SK-N-SH treated with all-trans-retinoic acid at 6 μM for 48 hours (cell line): ENCODE measurements around the gene TRIP4.

Source experiments
- ATAC-seq: fragments of 200-7000 bp; cut with Tn5 transposase; 3 replicates; pipeline ENCODE4 v1.9.1; 2020; ENCODE audit warnings: mild to moderate bottlenecking, moderate library complexity
- BACH2 ChIP-seq: fragments of 250-450 bp; sonication (Bioruptor Pico); IDR thresholded peaks from 2 replicates; pipeline ENCODE4 v1.9.0; 2021; ENCODE audit warnings: mild to moderate bottlenecking, borderline replicate concordance
- CSDC2 ChIP-seq: fragments of 250-450 bp; sonication (Bioruptor Pico); IDR thresholded peaks from 2 replicates; pipeline ENCODE4 v1.5.0; 2020; ENCODE audit warnings: mild to moderate bottlenecking, moderate library complexity
- ESRRG ChIP-seq: fragments of 250-450 bp; sonication (Bioruptor Pico); IDR thresholded peaks from 2 replicates; pipeline ENCODE4 v1.6.1; 2021; ENCODE audit warnings: mild to moderate bottlenecking
- GLIS3 ChIP-seq: fragments of 250-450 bp; sonication (Bioruptor Pico); IDR thresholded peaks from 2 replicates; pipeline ENCODE4 v1.5.0; 2020; ENCODE audit warnings: mild to moderate bottlenecking, moderate library complexity
- ISL1 ChIP-seq: fragments of 250-450 bp; sonication (Bioruptor Pico); IDR thresholded peaks from 2 replicates; pipeline ENCODE4 v2.1.2; 2022; ENCODE audit warnings: mild to moderate bottlenecking, moderate library complexity
- OSR1 ChIP-seq: fragments of 250-450 bp; sonication (Bioruptor Pico); IDR thresholded peaks from 2 replicates; pipeline ENCODE4 v1.8.0; 2022; ENCODE audit warnings: moderate library complexity, mild to moderate bottlenecking, inconsistent platforms
- PPARA ChIP-seq: fragments of 250-450 bp; sonication (Bioruptor Pico); IDR thresholded peaks from 2 replicates; pipeline ENCODE4 v1.5.0; 2020; ENCODE audit warnings: mild to moderate bottlenecking, borderline replicate concordance
- RARB ChIP-seq: fragments of 250-450 bp; sonication (Bioruptor Pico); IDR thresholded peaks from 2 replicates; pipeline ENCODE4 v1.8.0; 2021; ENCODE audit warnings: mild to moderate bottlenecking, moderate library complexity
- SNAI2 ChIP-seq: fragments of 250-450 bp; sonication (Bioruptor Pico); IDR thresholded peaks from 2 replicates; pipeline ENCODE4 v1.5.0; 2020; ENCODE audit warnings: mild to moderate bottlenecking, moderate library complexity
- TCF4 ChIP-seq: fragments of 250-450 bp; sonication (Bioruptor Pico); IDR thresholded peaks from 2 replicates; pipeline ENCODE4 v1.8.0; 2021; ENCODE audit warnings: mild to moderate bottlenecking, moderate library complexity, borderline replicate concordance
- TOX ChIP-seq: fragments of 250-450 bp; sonication (Bioruptor Pico); IDR thresholded peaks from 2 replicates; pipeline ENCODE4 v1.8.0; 2021; ENCODE audit warnings: mild to moderate bottlenecking, moderate library complexity, borderline replicate concordance
- ZC3H10 ChIP-seq: fragments of 250-450 bp; sonication (Bioruptor Pico); IDR thresholded peaks from 2 replicates; pipeline ENCODE4 v1.5.1; 2021; ENCODE audit warnings: mild to moderate bottlenecking, moderate library complexity
- ZFP3 ChIP-seq: fragments of 250-450 bp; sonication (Bioruptor Pico); IDR thresholded peaks from 2 replicates; pipeline ENCODE4 v1.5.0; 2020; ENCODE audit warnings: mild to moderate bottlenecking, moderate library complexity
- ZFP30 ChIP-seq: fragments of 450-650 bp; formaldehyde crosslinking; IDR thresholded peaks from 2 replicates; pipeline ENCODE4 v1.5.0; 2022; ENCODE audit warnings: mild to moderate bottlenecking, moderate library complexity
- ZNF565 ChIP-seq: fragments of 450-650 bp; formaldehyde crosslinking; conservative IDR thresholded peaks from 2 replicates; pipeline ENCODE4 v1.5.0; 2020; ENCODE audit warnings: low read depth, mild to moderate bottlenecking, moderate library complexity
- ZNF70 ChIP-seq: fragments of 450-650 bp; formaldehyde crosslinking; IDR thresholded peaks from 2 replicates; pipeline ENCODE4 v1.5.0; 2020; ENCODE audit warnings: mild to moderate bottlenecking, moderate library complexity
- ZNF8 ChIP-seq: fragments of 450-650 bp; formaldehyde crosslinking; IDR thresholded peaks from 2 replicates; pipeline ENCODE4 v1.5.0; 2020; ENCODE audit warnings: mild to moderate bottlenecking, moderate library complexity
- TF ChIP-seq, protein P1 (sequence below): fragments of 250-450 bp; sonication (Bioruptor Pico); IDR thresholded peaks from 2 replicates; pipeline ENCODE4 v1.8.0; 2021; ENCODE audit warnings: low read depth, mild to moderate bottlenecking, moderate library complexity, borderline replicate concordance
- TF ChIP-seq, protein P2 (sequence below): fragments of 250-450 bp; sonication (Bioruptor Pico); IDR thresholded peaks from 2 replicates; pipeline ENCODE4 v1.5.0; 2020; ENCODE audit warnings: mild to moderate bottlenecking, moderate library complexity
- TF ChIP-seq, protein P3 (sequence below): fragments of 250-450 bp; sonication (Bioruptor Pico); IDR thresholded peaks from 2 replicates; pipeline ENCODE4 v1.5.1; 2021; ENCODE audit warnings: mild to moderate bottlenecking, moderate library complexity
- TF ChIP-seq, protein P4 (sequence below): fragments of 250-450 bp; sonication (Bioruptor Pico); IDR thresholded peaks from 2 replicates; pipeline ENCODE4 v1.8.0; 2020; ENCODE audit warnings: mild to moderate bottlenecking, moderate library complexity, borderline replicate concordance

TRIP4 gene

DNA sequence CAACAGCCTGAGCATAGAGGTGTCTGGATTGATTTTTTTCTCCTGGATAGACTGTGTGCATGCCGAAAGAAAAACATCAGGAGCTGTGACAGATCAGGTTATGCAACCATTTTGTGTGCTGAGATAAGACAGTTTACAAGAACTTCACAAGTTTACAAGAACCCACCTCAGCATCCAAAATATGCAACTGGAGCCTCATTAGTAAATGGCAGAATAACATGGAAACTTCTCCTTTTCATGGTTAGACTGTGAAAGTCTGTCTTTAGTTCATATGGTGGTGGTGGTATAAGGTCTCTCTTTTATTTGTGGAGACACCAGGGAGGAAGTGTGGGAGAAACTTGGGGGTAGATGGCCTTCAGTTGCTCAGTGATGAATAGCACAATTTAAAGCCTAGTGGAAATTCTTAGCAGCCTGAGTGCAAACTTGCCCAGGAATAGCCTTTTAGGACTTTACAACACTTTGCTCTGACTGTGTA, 69.0 kb downstream of the TRIP4 start:
- TF ChIP-seq PPARA (CRISPR knock-in tag) = no peak
- TF ChIP-seq, protein P1, sequence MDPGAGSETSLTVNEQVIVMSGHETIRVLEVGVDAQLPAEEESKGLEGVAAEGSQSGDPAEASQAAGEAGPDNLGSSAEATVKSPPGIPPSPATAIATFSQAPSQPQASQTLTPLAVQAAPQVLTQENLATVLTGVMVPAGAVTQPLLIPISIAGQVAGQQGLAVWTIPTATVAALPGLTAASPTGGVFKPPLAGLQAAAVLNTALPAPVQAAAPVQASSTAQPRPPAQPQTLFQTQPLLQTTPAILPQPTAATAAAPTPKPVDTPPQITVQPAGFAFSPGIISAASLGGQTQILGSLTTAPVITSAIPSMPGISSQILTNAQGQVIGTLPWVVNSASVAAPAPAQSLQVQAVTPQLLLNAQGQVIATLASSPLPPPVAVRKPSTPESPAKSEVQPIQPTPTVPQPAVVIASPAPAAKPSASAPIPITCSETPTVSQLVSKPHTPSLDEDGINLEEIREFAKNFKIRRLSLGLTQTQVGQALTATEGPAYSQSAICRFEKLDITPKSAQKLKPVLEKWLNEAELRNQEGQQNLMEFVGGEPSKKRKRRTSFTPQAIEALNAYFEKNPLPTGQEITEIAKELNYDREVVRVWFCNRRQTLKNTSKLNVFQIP = no peak
- no peak for TF ChIP-seq ISL1 (CRISPR knock-in tag)
- no peak for TF ChIP-seq BACH2 (CRISPR knock-in tag)
- TF ChIP-seq ZFP3 = no peak
- TF ChIP-seq ZNF70 = no peak
- TF ChIP-seq, all 23 proteins: peak for 0
- ATAC-seq = no peak

DNA sequence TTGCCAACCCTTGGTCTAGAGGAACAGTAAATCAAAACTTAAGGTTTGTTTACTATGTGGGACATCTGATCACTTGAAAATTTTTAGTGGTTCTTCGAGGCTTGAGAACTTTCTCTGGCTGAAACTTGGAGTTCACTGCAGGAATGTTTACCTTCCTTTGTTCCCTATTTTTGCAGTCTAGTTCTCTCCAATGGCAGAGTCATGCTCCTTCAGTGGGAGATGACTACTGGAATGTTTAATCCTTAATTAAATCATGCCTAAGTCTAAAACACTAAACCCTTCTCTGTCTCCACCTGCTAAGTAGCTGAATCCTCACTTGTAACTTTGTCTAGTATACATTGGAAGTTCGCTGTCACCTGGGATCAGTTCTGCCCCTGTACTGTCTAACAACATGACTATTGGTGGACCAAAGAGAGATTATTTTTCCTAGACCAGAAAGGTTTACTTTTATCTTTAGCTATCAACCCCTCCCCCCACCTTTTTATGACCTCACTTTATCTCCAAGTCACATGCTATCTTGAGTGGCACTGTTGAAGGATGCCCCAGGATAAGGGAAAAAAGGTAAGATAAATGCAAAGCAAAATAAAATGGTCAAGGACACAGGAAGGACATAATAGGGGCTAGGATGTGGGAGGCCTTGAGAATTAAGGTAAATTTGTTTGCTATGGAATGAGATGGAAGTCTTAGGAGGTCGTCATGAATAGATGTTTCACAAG, 71.6 kb downstream of the TRIP4 start:
- TF ChIP-seq ZNF8 (CRISPR knock-in tag) = no peak
- no peak for TF ChIP-seq ZNF70
- no peak for TF ChIP-seq OSR1 (CRISPR knock-in tag)
- TF ChIP-seq ZC3H10 (CRISPR knock-in tag) = no peak
- TF ChIP-seq, protein P2, sequence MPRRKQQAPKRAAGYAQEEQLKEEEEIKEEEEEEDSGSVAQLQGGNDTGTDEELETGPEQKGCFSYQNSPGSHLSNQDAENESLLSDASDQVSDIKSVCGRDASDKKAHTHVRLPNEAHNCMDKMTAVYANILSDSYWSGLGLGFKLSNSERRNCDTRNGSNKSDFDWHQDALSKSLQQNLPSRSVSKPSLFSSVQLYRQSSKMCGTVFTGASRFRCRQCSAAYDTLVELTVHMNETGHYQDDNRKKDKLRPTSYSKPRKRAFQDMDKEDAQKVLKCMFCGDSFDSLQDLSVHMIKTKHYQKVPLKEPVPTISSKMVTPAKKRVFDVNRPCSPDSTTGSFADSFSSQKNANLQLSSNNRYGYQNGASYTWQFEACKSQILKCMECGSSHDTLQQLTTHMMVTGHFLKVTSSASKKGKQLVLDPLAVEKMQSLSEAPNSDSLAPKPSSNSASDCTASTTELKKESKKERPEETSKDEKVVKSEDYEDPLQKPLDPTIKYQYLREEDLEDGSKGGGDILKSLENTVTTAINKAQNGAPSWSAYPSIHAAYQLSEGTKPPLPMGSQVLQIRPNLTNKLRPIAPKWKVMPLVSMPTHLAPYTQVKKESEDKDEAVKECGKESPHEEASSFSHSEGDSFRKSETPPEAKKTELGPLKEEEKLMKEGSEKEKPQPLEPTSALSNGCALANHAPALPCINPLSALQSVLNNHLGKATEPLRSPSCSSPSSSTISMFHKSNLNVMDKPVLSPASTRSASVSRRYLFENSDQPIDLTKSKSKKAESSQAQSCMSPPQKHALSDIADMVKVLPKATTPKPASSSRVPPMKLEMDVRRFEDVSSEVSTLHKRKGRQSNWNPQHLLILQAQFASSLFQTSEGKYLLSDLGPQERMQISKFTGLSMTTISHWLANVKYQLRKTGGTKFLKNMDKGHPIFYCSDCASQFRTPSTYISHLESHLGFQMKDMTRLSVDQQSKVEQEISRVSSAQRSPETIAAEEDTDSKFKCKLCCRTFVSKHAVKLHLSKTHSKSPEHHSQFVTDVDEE (CRISPR knock-in tag) = no peak
- TF ChIP-seq, protein P1 = no peak
- TF ChIP-seq RARB (CRISPR knock-in tag) = no peak
- no peak for TF ChIP-seq ZFP3
- TF ChIP-seq, protein P3, sequence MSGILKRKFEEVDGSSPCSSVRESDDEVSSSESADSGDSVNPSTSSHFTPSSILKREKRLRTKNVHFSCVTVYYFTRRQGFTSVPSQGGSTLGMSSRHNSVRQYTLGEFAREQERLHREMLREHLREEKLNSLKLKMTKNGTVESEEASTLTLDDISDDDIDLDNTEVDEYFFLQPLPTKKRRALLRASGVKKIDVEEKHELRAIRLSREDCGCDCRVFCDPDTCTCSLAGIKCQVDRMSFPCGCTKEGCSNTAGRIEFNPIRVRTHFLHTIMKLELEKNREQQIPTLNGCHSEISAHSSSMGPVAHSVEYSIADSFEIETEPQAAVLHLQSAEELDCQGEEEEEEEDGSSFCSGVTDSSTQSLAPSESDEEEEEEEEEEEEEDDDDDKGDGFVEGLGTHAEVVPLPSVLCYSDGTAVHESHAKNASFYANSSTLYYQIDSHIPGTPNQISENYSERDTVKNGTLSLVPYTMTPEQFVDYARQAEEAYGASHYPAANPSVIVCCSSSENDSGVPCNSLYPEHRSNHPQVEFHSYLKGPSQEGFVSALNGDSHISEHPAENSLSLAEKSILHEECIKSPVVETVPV (CRISPR knock-in tag) = no peak
- no peak for TF ChIP-seq GLIS3 (CRISPR knock-in tag)
- TF ChIP-seq CSDC2 (CRISPR knock-in tag) = no peak
- no peak for TF ChIP-seq BACH2 (CRISPR knock-in tag)
- no peak for TF ChIP-seq ZNF565 (CRISPR knock-in tag)
- no peak for TF ChIP-seq ESRRG
- TF ChIP-seq TOX (CRISPR knock-in tag) = no peak
- TF ChIP-seq ZFP30 (CRISPR knock-in tag) = no peak
- TF ChIP-seq SNAI2 (CRISPR knock-in tag) = no peak
- no peak for TF ChIP-seq TCF4 (CRISPR knock-in tag)
- TF ChIP-seq, protein P4, sequence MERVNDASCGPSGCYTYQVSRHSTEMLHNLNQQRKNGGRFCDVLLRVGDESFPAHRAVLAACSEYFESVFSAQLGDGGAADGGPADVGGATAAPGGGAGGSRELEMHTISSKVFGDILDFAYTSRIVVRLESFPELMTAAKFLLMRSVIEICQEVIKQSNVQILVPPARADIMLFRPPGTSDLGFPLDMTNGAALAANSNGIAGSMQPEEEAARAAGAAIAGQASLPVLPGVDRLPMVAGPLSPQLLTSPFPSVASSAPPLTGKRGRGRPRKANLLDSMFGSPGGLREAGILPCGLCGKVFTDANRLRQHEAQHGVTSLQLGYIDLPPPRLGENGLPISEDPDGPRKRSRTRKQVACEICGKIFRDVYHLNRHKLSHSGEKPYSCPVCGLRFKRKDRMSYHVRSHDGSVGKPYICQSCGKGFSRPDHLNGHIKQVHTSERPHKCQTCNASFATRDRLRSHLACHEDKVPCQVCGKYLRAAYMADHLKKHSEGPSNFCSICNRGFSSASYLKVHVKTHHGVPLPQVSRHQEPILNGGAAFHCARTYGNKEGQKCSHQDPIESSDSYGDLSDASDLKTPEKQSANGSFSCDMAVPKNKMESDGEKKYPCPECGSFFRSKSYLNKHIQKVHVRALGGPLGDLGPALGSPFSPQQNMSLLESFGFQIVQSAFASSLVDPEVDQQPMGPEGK (CRISPR knock-in tag) = no peak
- TF ChIP-seq PPARA (CRISPR knock-in tag) = no peak
- TF ChIP-seq, all 23 proteins: peak for 0
- ATAC-seq = no peak

DNA sequence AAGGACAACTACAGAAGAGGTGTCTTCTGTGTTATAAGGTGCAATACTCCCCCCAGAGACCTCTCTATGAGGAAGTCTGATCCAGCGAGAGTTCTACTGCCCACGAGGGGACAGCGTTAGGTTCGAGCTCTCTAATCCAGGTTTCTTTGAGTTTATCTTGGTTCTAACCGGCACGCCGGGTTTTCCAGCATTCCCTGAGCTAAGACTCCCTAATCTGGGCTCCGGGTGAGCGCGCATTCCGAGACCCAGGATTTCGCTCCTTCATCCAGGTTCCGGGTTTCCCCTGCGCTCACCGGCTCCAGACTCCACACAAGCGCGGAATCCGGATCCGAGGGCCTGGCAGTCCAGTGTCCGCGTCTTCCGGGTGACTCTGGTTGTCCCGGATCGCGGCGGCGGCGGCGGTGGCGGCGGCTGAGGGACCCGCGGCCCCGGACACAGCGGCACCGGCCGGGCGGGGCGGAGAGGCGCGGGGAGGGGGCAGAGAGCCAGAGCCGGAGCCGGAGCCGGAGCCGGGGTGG, 72.6 kb downstream of the TRIP4 start, which contains the start of gene ZNF609:
ZNF609 (plus strand) TSS at position 373 of the 518 bp plus-strand sequence. CDS start 38,842 bp downstream, outside the sequence.
- ATAC-seq = peak; percentile 88
- TF ChIP-seq CSDC2 (CRISPR knock-in tag) (peak; percentile 77; the same call in 1 of the 2 replicates), BACH2 (CRISPR knock-in tag) (no peak), SNAI2 (CRISPR knock-in tag) (no peak), TCF4 (CRISPR knock-in tag) (no peak), GLIS3 (CRISPR knock-in tag) (no peak), ZNF565 (CRISPR knock-in tag) (no peak), ZNF70 (no peak), ZC3H10 (CRISPR knock-in tag) (peak; percentile 64; the same call in 1 of the 2 replicates), ZNF8 (CRISPR knock-in tag) (0 out of 2 replicates have a peak, but pooled peaks have one; percentile 28)
- TF ChIP-seq, protein P1 = peak; percentile 94; the same call in 1 of the 2 replicates
- TF ChIP-seq, protein P3 (CRISPR knock-in tag) = no peak
